ENCODE results near the gene PALB2. TPM values are rescaled to one million over a fixed set of nuclear protein-coding genes. Genes with fewer than 3 reads are reported as not detected.

Gene PALB2
- total and polyA plus RNA-seq, 2 of the 13 experiments (the other 11 are each of a cell fraction or from before 2014, with no cell fraction given), result 12.1 to 40.9 TPM

- TF ChIP-seq, protein P1, sequence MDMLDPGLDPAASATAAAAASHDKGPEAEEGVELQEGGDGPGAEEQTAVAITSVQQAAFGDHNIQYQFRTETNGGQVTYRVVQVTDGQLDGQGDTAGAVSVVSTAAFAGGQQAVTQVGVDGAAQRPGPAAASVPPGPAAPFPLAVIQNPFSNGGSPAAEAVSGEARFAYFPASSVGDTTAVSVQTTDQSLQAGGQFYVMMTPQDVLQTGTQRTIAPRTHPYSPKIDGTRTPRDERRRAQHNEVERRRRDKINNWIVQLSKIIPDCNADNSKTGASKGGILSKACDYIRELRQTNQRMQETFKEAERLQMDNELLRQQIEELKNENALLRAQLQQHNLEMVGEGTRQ (IDR thresholded peaks at IDR 0.05; ENCODE audit: low read depth, low read length), result no peak
- TF ChIP-seq, protein P1 (CRISPR knock-in tag; IDR thresholded peaks at IDR 0.05; ENCODE audit: borderline replicate concordance), result no peak
- TF ChIP-seq CEBPB (IDR thresholded peaks at IDR 0.05; ENCODE audit: borderline replicate concordance, low read depth, low read length) (no peak), ZNF343 (CRISPR knock-in tag; IDR thresholded peaks at IDR 0.05) (no peak), HNF4G (IDR thresholded peaks at IDR 0.05; ENCODE audit: borderline replicate concordance, low read depth, low read length) (no peak), HNF4G (CRISPR knock-in tag; IDR thresholded peaks at IDR 0.05; ENCODE audit: borderline replicate concordance, low read depth) (0 out of 2 replicates have a peak, but pooled peaks have one; percentile 8), RCOR2 (CRISPR knock-in tag; IDR thresholded peaks at IDR 0.05) (no peak), FOXP4 (CRISPR knock-in tag; IDR thresholded peaks at IDR 0.05) (no peak), ADNP (CRISPR knock-in tag; IDR thresholded peaks at IDR 0.05) (no peak), ZKSCAN8 (CRISPR knock-in tag; IDR thresholded peaks at IDR 0.05; ENCODE audit: borderline replicate concordance) (no peak), KLF13 (CRISPR knock-in tag; IDR thresholded peaks at IDR 0.05) (no peak), HMG20A (CRISPR knock-in tag; IDR thresholded peaks at IDR 0.05; ENCODE audit: borderline replicate concordance) (no peak), ZBTB38 (CRISPR knock-in tag; IDR thresholded peaks at IDR 0.05) (peak; percentile 23; the same call in 1 of the 2 replicates), CAMTA2 (CRISPR knock-in tag; IDR thresholded peaks at IDR 0.05; ENCODE audit: borderline replicate concordance) (no peak; the same call in 1 of the 2 replicates), ZNF737 (CRISPR knock-in tag; IDR thresholded peaks at IDR 0.05; ENCODE audit: borderline replicate concordance) (peak; percentile 62; the same call in 1 of the 2 replicates), ZSCAN21 (CRISPR knock-in tag; IDR thresholded peaks at IDR 0.05; ENCODE audit: borderline replicate concordance) (0 out of 2 replicates have a peak, but pooled peaks have one; percentile 20), ZNF383 (CRISPR knock-in tag; IDR thresholded peaks at IDR 0.05; ENCODE audit: borderline replicate concordance) (no peak), MBD4 (IDR thresholded peaks at IDR 0.05; ENCODE audit: borderline replicate concordance, low read length) (no peak)
- TF ChIP-seq, protein P2, sequence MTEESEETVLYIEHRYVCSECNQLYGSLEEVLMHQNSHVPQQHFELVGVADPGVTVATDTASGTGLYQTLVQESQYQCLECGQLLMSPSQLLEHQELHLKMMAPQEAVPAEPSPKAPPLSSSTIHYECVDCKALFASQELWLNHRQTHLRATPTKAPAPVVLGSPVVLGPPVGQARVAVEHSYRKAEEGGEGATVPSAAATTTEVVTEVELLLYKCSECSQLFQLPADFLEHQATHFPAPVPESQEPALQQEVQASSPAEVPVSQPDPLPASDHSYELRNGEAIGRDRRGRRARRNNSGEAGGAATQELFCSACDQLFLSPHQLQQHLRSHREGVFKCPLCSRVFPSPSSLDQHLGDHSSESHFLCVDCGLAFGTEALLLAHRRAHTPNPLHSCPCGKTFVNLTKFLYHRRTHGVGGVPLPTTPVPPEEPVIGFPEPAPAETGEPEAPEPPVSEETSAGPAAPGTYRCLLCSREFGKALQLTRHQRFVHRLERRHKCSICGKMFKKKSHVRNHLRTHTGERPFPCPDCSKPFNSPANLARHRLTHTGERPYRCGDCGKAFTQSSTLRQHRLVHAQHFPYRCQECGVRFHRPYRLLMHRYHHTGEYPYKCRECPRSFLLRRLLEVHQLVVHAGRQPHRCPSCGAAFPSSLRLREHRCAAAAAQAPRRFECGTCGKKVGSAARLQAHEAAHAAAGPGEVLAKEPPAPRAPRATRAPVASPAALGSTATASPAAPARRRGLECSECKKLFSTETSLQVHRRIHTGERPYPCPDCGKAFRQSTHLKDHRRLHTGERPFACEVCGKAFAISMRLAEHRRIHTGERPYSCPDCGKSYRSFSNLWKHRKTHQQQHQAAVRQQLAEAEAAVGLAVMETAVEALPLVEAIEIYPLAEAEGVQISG (CRISPR knock-in tag; IDR thresholded peaks at IDR 0.05), result no peak
- TF ChIP-seq, protein P3, sequence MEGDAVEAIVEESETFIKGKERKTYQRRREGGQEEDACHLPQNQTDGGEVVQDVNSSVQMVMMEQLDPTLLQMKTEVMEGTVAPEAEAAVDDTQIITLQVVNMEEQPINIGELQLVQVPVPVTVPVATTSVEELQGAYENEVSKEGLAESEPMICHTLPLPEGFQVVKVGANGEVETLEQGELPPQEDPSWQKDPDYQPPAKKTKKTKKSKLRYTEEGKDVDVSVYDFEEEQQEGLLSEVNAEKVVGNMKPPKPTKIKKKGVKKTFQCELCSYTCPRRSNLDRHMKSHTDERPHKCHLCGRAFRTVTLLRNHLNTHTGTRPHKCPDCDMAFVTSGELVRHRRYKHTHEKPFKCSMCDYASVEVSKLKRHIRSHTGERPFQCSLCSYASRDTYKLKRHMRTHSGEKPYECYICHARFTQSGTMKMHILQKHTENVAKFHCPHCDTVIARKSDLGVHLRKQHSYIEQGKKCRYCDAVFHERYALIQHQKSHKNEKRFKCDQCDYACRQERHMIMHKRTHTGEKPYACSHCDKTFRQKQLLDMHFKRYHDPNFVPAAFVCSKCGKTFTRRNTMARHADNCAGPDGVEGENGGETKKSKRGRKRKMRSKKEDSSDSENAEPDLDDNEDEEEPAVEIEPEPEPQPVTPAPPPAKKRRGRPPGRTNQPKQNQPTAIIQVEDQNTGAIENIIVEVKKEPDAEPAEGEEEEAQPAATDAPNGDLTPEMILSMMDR (CRISPR knock-in tag; IDR thresholded peaks at IDR 0.05), result no peak
These were observed 83.1 kb downstream of the PALB2 start (continued) for GRCh38 chr16:23557779-23558702.

All from HepG2 (cell line).